T47D (cell line): ENCODE data around the gene VAC14.

Experiments
- DNase-seq, 2 experiments: peaks; one replicate each; pipeline versions ENCODE4 v3.0.0 to v3.0.0-alpha.2; 2011 to 2012; ENCODE audit warnings: low read depth in 1 of 2, low spot score in 1 of 2
- JUND ChIP-seq: IDR thresholded peaks from 2 replicates; pipeline ENCODE4 v1.6.1; 2012; ENCODE audit warnings: low read depth
- in situ Hi-C: cut with HindIII; loops from 2 replicates; pipeline ENCODE4 v1.10.0; 2016; ENCODE audit warnings: low sequenced_read_pairs, low pct_unique_long_range_greater_than_20kb

VAC14 gene

GRCh38 chr16:70779361-70779760, 21.6 kb downstream of the VAC14 start:
- no peak for DNase-seq
- in situ Hi-C loops, result no loop called here
- no peak for TF ChIP-seq JUND

- peak in 1 of 2 experiments; percentile 76 for DNase-seq
- in situ Hi-C loops, result no loop called here
- no peak for TF ChIP-seq JUND
Observed at GRCh38 chr16:70778901-70779309, 22.1 kb downstream of the VAC14 start.

GRCh38 chr16:70777973-70778406, 23.0 kb downstream of the VAC14 start:
- in situ Hi-C loops, result no loop called here
- TF ChIP-seq JUND, result no peak
- DNase-seq, result no peak

GRCh38 chr16:70777496-70777895, 23.5 kb downstream of the VAC14 start:
- no peak for TF ChIP-seq JUND
- no peak for DNase-seq
- in situ Hi-C loops, result no loop called here

GRCh38 chr16:70775399-70775798, 25.6 kb downstream of the VAC14 start:
- in situ Hi-C loops, result no loop called here
- TF ChIP-seq JUND, result no peak
- DNase-seq, result no peak

GRCh38 chr16:70774261-70774660, 26.7 kb downstream of the VAC14 start:
- TF ChIP-seq JUND, result no peak
- in situ Hi-C loops, result no loop called here
- DNase-seq, result no peak

- no peak for TF ChIP-seq JUND
- in situ Hi-C loops, result no loop called here
- no peak for DNase-seq
Observed at GRCh38 chr16:70772493-70772892, 28.5 kb downstream of the VAC14 start.

- no peak for TF ChIP-seq JUND
- in situ Hi-C loops, result no loop called here
Observed at GRCh38 chr16:70770626-70771552, 30.1 kb downstream of the VAC14 start.

GRCh38 chr16:70770291-70770625, 30.7 kb downstream of the VAC14 start:
- in situ Hi-C loops, result no loop called here
- no peak for TF ChIP-seq JUND
- DNase-seq, result no peak

More at GRCh38 chr16:70770626-70771552, 30.1 kb downstream of the VAC14 start:
- DNase-seq, result peak; percentile 54 to 72

- DNase-seq, result no peak
- in situ Hi-C loops, result no loop called here
- no peak for TF ChIP-seq JUND
Observed at GRCh38 chr16:70769761-70770160, 31.2 kb downstream of the VAC14 start.

GRCh38 chr16:70769131-70769530, 31.8 kb downstream of the VAC14 start:
- in situ Hi-C loops, result no loop called here
- DNase-seq, result no peak
- TF ChIP-seq JUND, result no peak

- in situ Hi-C loops, result no loop called here
- DNase-seq, result no peak
- TF ChIP-seq JUND, result no peak
Observed at GRCh38 chr16:70768203-70768580, 32.8 kb downstream of the VAC14 start.

GRCh38 chr16:70767377-70768202, 33.4 kb downstream of the VAC14 start:
- TF ChIP-seq JUND, result no peak
- in situ Hi-C loops, result no loop called here
- DNase-seq, result no peak
